Activated naive CD8-positive, alpha-beta T cell treated with anti-CD3 and anti-CD28 coated beads, Interleukin-2, amount 50 U/mL, for 16 hours (primary cell): ENCODE results near the gene NUDT2.

Source experiments
- DNase-seq: peaks from one replicate; pipeline ENCODE4 v3.0.0-alpha.2; 2020; ENCODE audit warnings: low read depth, low spot score

NUDT2 gene

GRCh38 chr9:34370335-34370969, 41.1 kb downstream of the NUDT2 start:
- DNase-seq = no peak

DNA sequence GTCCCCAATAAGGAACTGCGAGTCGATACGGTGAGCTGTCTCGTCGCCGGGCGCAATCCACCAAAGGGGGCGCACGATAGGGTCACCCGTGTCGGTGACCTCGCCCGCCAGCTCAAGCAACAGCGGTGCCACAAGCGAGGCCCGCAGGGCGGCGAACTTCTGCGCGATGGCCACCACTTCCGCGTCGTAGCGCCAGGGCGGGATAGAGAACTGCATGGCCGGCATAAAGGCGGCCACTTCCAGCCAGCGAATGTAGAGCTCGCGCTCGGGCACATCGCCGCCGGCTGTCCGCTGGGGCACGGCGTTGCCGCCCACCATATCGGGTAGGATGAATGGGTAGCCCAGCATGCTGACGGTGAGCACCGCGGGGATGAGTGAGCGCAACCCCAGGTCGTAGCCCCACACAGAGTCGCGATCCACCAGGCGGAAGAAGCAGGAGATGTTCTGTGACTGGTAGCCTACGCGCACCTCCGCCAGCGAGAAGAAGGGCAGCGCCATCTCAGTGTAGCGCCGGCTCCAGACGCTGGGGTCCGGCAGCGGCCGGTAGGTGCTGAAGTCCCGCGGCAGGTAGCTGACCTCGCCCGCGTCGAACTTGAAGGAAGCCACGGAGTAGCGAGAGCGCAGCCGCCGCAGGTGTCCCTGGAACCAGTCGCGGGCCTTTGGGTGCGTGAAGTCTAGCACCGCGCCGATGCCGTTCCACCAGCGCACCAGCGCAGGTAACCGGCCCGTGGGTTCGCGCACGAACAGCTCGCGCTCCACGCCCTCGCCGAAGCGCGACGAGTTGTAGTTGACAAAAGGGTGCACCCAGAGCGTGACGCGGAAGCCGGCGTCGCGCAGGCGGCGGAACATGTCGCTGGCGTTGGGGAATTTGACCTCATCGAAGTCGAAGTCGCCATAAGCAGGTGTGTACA, 41.9 kb downstream of the NUDT2 start:
- DNase-seq = no peak

GRCh38 chr9:34371886-34372466, 42.6 kb downstream of the NUDT2 start:
- no peak for DNase-seq

DNA sequence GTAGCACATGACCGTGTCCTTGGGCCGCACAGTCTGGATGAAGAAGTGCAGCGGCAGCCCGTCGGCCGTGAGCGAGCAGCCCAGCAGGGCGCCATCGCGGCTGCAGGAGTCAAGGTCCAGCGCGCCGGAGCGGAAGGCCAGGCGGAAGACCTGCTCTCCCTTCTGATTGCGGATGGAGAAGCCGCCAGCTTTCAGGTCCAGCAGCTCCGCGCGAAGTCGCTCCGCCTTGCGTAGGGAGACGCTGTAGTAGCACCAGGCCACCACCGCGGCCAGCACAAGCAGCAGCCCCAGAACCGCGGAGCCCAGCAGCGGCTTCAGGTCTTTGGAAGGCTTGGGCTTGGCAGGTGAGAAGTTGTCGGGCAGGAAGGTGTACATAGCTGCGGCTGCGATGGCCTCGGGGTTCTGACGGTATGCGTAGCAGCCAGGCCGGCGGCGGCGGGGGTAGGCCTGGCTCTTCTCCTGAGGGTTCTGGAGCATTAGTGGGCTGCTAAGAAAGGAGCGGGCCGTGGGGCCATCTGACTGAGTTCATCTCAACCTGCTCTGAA, 43.2 kb downstream of the NUDT2 start:
- no peak for DNase-seq

- no peak for DNase-seq
These were observed 44.4 kb downstream of the NUDT2 start for GRCh38 chr9:34373749-34374148.

- no peak for DNase-seq
These were observed 45.0 kb downstream of the NUDT2 start for GRCh38 chr9:34374339-34374738.

DNA sequence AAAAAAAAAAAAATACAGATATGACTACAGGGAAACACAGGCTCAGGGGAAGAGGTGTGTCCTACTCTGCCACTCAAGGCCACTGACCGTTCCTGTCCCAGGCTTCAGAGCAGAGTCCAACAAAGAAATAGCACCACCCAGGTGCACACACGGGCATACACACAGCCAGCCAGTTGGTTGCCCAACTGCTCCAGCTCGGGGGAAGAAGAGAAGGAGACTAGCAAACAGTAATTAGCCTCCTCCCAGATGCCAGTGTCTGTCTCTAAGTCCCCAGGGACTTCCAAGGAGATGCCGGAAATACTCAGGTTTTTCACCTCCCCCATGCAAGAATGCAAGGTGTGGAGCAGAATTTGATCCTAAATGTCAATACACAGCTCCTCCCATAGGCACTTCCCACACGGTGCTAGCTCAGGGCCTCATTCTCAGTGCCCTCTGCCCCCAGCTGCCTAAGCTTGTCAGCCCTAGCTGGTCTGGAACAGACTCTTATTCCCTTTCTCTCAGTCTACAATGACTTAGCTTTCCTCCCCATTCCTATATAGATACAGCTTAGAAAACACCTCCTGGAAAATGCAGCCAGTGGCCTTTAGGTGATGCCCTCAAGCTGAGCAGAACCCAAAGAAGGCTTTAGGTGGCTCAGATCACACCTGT, 45.7 kb downstream of the NUDT2 start:
- no peak for DNase-seq

GRCh38 chr9:34375901-34376595, 46.7 kb downstream of the NUDT2 start:
- DNase-seq = no peak

- peak; percentile 92 for DNase-seq
These were observed 47.4 kb downstream of the NUDT2 start, which contains the start of gene MYORG for GRCh38 chr9:34376596-34377403. MYORG (minus strand) TSS chr9:34376898; CDS start chr9:34372943, 3,955 bp downstream.

DNA sequence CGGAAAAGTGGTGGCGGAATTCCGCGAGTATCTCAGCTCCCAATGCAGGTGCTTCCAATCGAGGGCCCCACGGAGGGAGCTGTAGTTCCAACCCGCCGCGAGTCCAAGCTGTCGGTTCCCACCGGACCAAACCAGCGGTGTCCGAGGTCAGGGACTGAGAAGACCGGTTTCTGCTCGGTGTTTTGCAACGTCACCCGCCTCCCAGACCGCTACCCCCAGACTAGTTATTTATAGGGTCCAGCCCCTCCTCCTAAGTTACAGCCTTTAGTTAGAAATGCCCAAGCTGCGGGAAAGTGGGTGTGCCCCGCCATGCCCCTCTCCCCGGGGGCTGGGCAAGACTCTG, 48.0 kb downstream of the NUDT2 start:
- no peak for DNase-seq

DNA sequence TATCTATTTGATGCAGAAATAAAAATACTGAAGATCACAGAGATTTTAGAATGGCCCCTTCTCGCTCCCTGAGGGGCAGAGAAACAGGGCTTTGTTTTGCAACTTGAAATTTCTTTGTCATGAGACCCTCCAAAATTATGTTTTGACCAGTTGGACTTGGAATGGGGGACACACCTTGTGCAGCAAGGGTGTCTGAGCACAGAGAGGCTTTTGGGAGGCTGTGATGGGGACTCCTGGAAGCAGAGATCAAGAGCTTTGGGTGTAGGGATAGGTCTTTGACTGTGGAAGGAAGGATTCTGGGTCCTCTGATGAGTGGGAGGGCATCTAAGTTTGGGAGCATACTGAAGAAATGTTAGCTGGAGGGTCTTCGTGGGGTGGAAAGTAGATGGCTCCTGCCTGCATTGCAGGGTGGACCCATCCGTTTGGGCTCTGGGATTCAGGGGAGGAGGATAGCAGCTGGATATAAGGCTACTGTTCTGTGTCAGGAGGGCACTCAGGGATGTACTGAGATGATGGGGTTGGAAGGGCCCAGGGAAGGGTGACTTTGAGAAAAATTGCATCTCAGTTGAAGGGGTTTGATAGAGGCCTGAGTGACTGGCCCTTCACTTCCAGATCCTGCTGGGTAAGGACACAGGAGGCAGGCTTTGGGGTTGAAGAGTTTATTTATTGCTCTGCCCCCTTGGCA, 49.1 kb downstream of the NUDT2 start:
- DNase-seq = no peak

GRCh38 chr9:34379334-34380033, 50.1 kb downstream of the NUDT2 start:
- peak; percentile 87 for DNase-seq

- no peak for DNase-seq
These were observed 50.7 kb downstream of the NUDT2 start for GRCh38 chr9:34380034-34380510.

GRCh38 chr9:34380511-34381315, 51.3 kb downstream of the NUDT2 start:
- peak; percentile 58 for DNase-seq

DNA sequence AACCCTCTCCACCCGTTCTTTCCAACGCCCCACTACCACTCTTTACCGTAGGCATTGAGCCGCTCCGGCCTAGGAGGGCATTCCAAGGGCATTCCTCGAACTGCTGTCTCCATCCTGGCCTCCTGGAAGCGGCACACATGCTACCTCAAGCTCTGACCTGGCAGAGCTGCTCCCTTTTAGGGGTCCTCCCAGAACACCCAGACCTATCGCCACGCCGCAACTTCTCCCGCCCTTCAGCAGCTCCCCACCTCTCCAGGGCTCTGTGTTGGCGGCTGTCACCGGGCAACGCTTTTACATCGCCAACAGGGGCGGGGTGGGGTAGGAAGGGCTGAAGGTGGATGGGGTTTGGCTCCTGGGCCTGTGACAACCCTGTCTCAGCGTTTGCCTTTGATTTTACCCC, 52.0 kb downstream of the NUDT2 start:
- DNase-seq = no peak

- no peak for DNase-seq
These were observed 52.7 kb downstream of the NUDT2 start for GRCh38 chr9:34382054-34382453.

GRCh38 chr9:34382879-34383278, 53.5 kb downstream of the NUDT2 start:
- no peak for DNase-seq

GRCh38 chr9:34383904-34384303, 54.5 kb downstream of the NUDT2 start:
- DNase-seq = no peak
